ENCODE measurements around the gene CIB1. TPM values are rescaled to one million over a fixed set of nuclear protein-coding genes. Genes with fewer than 3 reads are reported as not detected.

Gene CIB1
- total and polyA plus RNA-seq, 2 of the 8 experiments (the other 6 are each of a cell fraction or from before 2014, with no cell fraction given) = 26.0 to 63.5 TPM

DNA sequence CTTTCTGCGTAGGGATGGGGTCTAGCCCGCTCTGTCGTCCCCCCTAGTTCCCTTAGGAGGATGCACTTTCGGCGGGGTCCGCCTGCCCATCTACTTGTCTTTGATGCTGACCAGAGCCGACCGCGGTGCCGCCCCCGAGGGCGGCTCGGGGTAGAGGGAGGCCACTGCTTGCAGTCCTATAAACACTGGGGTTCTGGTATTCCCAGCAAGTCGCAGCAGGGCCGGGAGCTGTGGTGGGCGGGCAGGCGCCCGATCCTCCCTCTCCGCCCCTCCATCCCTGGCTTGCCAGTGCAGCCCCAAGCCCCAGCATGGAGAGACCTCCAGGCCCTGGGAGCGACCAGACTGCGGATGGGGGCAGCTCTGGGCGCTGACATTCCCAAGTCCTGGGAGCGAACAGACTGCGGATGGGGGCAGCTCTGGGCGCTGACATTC is 31.8 kb downstream of the CIB1 start (continued):
- TF ChIP-seq, protein P1, sequence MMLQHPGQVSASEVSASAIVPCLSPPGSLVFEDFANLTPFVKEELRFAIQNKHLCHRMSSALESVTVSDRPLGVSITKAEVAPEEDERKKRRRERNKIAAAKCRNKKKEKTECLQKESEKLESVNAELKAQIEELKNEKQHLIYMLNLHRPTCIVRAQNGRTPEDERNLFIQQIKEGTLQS (IDR thresholded peaks at IDR 0.05; ENCODE audit: insufficient read depth, low read depth, low read length) = no peak
- no peak for TF ChIP-seq KDM5A (IDR thresholded peaks at IDR 0.05; ENCODE audit: low read length)
- no peak for TF ChIP-seq CEBPB (IDR thresholded peaks at IDR 0.05; ENCODE audit: low read depth, low read length)
- TF ChIP-seq ASH2L (IDR thresholded peaks at IDR 0.05; ENCODE audit: low read length) = no peak
- no peak for TF ChIP-seq GABPA (IDR thresholded peaks at IDR 0.05; ENCODE audit: borderline replicate concordance, insufficient read depth, low read length)
- TF ChIP-seq, protein P2, sequence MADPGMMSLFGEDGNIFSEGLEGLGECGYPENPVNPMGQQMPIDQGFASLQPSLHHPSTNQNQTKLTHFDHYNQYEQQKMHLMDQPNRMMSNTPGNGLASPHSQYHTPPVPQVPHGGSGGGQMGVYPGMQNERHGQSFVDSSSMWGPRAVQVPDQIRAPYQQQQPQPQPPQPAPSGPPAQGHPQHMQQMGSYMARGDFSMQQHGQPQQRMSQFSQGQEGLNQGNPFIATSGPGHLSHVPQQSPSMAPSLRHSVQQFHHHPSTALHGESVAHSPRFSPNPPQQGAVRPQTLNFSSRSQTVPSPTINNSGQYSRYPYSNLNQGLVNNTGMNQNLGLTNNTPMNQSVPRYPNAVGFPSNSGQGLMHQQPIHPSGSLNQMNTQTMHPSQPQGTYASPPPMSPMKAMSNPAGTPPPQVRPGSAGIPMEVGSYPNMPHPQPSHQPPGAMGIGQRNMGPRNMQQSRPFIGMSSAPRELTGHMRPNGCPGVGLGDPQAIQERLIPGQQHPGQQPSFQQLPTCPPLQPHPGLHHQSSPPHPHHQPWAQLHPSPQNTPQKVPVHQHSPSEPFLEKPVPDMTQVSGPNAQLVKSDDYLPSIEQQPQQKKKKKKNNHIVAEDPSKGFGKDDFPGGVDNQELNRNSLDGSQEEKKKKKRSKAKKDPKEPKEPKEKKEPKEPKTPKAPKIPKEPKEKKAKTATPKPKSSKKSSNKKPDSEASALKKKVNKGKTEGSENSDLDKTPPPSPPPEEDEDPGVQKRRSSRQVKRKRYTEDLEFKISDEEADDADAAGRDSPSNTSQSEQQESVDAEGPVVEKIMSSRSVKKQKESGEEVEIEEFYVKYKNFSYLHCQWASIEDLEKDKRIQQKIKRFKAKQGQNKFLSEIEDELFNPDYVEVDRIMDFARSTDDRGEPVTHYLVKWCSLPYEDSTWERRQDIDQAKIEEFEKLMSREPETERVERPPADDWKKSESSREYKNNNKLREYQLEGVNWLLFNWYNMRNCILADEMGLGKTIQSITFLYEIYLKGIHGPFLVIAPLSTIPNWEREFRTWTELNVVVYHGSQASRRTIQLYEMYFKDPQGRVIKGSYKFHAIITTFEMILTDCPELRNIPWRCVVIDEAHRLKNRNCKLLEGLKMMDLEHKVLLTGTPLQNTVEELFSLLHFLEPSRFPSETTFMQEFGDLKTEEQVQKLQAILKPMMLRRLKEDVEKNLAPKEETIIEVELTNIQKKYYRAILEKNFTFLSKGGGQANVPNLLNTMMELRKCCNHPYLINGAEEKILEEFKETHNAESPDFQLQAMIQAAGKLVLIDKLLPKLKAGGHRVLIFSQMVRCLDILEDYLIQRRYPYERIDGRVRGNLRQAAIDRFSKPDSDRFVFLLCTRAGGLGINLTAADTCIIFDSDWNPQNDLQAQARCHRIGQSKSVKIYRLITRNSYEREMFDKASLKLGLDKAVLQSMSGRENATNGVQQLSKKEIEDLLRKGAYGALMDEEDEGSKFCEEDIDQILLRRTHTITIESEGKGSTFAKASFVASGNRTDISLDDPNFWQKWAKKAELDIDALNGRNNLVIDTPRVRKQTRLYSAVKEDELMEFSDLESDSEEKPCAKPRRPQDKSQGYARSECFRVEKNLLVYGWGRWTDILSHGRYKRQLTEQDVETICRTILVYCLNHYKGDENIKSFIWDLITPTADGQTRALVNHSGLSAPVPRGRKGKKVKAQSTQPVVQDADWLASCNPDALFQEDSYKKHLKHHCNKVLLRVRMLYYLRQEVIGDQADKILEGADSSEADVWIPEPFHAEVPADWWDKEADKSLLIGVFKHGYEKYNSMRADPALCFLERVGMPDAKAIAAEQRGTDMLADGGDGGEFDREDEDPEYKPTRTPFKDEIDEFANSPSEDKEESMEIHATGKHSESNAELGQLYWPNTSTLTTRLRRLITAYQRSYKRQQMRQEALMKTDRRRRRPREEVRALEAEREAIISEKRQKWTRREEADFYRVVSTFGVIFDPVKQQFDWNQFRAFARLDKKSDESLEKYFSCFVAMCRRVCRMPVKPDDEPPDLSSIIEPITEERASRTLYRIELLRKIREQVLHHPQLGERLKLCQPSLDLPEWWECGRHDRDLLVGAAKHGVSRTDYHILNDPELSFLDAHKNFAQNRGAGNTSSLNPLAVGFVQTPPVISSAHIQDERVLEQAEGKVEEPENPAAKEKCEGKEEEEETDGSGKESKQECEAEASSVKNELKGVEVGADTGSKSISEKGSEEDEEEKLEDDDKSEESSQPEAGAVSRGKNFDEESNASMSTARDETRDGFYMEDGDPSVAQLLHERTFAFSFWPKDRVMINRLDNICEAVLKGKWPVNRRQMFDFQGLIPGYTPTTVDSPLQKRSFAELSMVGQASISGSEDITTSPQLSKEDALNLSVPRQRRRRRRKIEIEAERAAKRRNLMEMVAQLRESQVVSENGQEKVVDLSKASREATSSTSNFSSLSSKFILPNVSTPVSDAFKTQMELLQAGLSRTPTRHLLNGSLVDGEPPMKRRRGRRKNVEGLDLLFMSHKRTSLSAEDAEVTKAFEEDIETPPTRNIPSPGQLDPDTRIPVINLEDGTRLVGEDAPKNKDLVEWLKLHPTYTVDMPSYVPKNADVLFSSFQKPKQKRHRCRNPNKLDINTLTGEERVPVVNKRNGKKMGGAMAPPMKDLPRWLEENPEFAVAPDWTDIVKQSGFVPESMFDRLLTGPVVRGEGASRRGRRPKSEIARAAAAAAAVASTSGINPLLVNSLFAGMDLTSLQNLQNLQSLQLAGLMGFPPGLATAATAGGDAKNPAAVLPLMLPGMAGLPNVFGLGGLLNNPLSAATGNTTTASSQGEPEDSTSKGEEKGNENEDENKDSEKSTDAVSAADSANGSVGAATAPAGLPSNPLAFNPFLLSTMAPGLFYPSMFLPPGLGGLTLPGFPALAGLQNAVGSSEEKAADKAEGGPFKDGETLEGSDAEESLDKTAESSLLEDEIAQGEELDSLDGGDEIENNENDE (IDR thresholded peaks at IDR 0.05; ENCODE audit: insufficient replicate concordance, low read length) = no peak
- 0 out of 2 replicates have a peak, but pooled peaks have one; percentile 24 for TF ChIP-seq TAF1 (IDR thresholded peaks at IDR 0.05; ENCODE audit: low read depth, low read length)
- no peak for TF ChIP-seq RBBP5 (IDR thresholded peaks at IDR 0.05; ENCODE audit: borderline replicate concordance, low read depth, low read length)
- TF ChIP-seq, protein P3, sequence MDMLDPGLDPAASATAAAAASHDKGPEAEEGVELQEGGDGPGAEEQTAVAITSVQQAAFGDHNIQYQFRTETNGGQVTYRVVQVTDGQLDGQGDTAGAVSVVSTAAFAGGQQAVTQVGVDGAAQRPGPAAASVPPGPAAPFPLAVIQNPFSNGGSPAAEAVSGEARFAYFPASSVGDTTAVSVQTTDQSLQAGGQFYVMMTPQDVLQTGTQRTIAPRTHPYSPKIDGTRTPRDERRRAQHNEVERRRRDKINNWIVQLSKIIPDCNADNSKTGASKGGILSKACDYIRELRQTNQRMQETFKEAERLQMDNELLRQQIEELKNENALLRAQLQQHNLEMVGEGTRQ (IDR thresholded peaks at IDR 0.05; ENCODE audit: low read length) = no peak
- no peak for TF ChIP-seq SP4 (IDR thresholded peaks at IDR 0.05; ENCODE audit: low read length)
